HG02798 (cell line): ENCODE measurements around the gene CCDC83.
"Not testable (repeated sequence)": the region's sequence is repeated elsewhere in the genome, so short reads cannot be mapped to it uniquely, and the experiment has no call there.

ENCODE experiments used
- ATAC-seq: cut with Tn5 transposase; IDR thresholded peaks from one replicate; pipeline ENCODE4 v1.9.1; 2021; ENCODE audit warnings: mild to moderate bottlenecking; ENCODE audit not compliant: unreplicated experiment, poor library complexity

The CCDC83 gene

DNA sequence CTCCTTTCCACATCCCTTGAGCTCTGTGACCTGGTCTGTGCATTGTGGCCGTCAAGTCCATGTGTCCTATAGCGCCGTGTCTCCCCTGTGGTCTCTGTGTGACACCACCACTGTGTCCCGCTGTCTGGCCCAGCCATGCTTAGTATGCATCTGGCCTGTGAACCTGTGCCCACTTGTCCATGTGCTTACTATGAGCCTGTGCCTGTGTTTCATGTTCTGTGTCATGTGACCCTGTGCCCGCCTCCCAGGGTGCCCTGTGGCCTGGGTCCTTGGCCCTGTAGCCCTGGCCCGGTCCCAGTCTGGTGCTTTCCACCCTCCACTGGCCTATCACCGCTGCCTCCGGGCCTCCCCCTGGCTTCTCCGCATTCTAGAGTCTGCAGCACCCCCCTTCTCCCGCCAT, 80.6 kb downstream of the CCDC83 start:
- ATAC-seq = no peak

DNA sequence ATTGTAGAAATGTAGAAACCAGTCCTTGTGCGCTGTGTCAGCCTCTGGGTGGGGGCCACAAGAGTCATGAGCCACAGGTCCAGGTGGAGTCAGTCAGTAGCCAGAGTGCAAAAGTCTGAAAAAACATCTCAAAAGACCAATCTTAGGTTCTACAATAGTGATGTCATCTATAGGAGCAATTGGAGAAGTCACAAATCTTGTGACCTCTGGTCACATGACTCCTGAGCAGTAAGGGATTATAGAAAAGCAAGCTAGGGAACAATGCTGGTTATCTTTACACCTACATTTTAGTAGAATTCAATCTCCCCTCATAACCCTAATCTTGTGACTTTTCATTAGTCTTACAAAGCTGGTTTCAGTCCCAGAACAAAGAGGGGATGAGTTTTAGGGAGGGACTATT, 82.7 kb downstream of the CCDC83 start:
- ATAC-seq = no peak

- no peak for ATAC-seq
These were observed 84.2 kb downstream of the CCDC83 start for GRCh38 chr11:85939099-85940015.

DNA sequence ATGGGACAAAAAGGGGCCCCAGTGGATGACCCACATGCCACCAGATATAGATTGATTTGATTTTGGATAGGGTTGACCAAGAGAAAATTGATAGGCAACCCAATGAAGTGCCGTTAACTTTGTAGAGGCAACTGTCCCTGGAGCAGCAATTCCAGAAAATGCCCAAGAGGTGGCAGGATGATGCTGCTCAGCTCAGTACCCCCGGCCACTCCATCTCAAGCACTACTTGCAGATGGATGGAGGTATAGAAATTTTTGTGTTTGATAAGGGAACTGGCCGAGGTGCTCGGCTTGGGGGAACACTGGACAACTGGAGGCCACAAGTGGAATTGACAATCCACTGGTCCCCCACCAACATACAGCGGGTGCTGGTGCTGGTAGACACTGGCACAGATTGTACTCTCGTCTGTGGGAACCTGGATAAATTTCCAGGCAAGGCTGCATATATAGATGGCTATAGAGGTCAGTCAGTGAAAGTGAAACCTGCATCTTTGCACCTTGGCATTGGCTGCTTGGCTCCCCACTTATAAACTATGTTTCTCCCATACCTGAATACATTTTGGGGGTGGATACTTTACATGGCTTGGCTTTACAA, 86.3 kb downstream of the CCDC83 start:
- ATAC-seq = peak; percentile 53

- ATAC-seq = no peak
These were observed 90.1 kb downstream of the CCDC83 start for GRCh38 chr11:85945296-85945695.

DNA sequence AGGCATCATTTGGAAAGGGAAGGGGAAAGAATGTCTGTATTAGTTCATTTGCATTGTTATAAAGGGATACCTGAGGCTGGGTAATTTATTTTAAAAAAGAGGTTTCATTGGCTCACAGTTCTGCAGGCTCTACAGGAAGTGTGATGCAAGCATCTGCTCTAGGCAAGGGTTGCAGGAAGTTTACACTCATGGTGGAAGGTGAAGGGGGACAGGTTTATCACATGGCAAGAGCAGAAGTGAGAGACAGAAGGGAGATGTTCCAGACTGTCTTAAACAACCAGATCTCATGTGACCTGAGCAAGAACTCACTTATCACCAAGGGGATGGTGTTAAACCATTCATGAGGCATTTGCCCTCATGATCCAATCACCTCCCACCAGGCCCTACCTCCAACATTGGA, 90.6 kb downstream of the CCDC83 start:
- ATAC-seq = no peak

- ATAC-seq = no peak
These were observed 91.0 kb downstream of the CCDC83 start for GRCh38 chr11:85946221-85946620.

GRCh38 chr11:85947431-85948272, 92.5 kb downstream of the CCDC83 start:
- peak; percentile 47 for ATAC-seq

GRCh38 chr11:85948884-85949283, 93.7 kb downstream of the CCDC83 start:
- peak; percentile 47 for ATAC-seq

DNA sequence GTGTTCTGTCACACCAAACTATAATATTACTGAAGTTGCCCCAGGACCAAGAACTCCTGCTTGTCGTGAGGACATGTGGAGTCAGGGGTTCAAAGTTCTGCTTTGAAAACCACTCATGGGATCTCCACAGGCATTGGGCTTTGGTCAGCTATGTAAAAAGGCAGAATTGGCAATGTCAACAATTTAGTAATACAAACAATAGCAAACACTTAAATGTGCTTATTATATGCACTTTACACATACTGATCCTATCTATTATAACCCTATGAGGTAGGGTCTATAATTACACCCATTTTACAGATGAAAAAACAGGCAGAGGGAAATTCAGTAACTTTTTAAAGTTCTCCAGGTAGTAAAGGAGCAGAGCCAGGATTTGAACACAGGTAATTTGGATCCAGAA, 94.6 kb downstream of the CCDC83 start:
- ATAC-seq = no peak

DNA sequence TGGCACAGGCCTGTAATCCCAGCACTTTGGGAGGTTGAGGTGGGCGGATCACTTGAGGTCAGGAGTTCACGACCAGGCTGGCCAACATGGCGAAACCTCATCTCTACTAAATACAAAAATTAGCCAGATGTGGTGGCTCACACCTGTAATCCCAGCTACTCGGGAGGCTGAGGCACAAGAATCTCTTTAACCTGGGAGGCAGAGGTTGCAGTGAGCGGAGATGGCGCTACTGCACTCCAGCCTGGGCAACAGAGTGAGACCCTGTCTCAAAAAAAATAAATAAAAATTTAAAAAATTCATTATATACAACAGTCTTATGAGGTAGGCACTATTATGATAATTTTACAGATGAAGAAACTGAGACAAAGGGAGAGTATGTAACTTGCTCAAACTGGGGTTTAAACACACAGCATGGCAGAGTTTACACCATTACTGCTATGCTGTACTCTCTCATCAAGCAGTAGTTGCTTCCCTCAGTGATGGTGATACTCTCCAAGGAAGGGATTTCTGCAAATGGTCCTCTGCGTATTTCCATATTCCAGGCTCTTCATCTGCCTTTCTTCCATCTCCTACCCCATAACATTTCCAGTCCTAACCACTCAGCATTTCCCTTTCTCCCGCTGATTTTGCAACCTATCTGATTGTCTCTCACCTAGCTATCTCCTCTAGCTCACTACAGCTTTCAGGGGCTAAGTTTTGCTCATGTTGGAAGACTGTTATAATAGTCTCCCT, 95.3 kb downstream of the CCDC83 start:
- ATAC-seq = no peak

- no peak for ATAC-seq
These were observed 95.8 kb downstream of the CCDC83 start for GRCh38 chr11:85951049-85951405.

GRCh38 chr11:85951428-85952107, 96.4 kb downstream of the CCDC83 start:
- ATAC-seq = no peak

DNA sequence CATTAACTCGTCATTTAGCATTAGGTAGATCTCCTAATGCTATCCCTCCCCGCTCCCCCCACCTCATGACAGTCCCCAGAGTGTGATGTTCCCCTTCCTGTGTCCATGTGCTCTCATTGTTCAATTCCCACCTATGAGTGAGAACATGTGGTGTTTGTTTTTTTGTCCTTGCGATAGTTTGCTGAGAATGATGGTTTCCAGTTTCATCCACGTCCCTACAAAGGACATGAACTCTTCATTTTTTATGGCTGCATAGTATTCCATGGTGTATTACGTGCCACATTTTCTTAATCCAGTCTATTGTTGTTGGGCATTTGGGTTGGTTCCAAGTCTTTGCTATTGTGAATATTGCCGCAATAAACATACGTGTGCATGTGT, 96.9 kb downstream of the CCDC83 start:
- ATAC-seq = not testable (repeated sequence)

GRCh38 chr11:85953491-85954143, 98.4 kb downstream of the CCDC83 start:
- ATAC-seq = no peak

DNA sequence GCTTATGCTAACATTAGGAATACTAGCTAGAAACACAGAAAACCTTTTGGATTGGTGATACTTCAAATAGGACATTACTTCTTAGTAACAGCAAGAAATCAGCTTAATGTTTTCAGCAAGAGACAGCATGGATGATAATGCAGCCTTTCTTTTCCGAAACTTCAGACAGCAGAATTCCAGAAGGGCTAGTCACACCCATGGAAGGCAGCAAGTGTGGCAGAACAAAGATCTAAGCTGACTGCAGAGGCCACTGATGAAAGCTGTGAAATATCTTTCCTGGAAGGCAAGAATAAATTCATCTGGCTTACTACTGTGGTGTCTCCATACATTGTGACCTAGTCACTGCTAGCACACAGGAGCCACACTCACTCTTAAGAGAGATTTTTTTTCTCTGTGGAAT, 100.3 kb downstream of the CCDC83 start:
- no peak for ATAC-seq

DNA sequence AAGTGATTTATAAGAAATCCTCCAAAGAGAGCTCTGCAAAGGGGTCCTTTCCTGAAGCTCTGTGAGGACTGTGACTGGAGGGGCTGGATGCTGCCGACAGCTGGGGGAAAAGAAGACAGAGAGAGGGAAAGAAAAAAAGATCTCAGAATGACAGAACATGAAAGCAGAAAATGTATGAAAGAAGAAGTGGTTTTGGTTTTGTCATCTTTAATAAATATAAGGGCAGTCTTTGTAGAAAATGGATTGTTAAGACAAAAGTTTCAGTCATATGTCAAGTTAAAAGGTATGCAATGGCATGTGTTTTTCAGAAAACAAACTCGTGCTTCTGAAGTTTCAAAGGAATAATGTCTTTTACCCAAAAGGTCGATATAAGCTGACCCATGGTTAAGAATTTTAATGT, 105.5 kb downstream of the CCDC83 start:
- ATAC-seq = no peak

GRCh38 chr11:85961130-85961529, 105.9 kb downstream of the CCDC83 start:
- no peak for ATAC-seq

DNA sequence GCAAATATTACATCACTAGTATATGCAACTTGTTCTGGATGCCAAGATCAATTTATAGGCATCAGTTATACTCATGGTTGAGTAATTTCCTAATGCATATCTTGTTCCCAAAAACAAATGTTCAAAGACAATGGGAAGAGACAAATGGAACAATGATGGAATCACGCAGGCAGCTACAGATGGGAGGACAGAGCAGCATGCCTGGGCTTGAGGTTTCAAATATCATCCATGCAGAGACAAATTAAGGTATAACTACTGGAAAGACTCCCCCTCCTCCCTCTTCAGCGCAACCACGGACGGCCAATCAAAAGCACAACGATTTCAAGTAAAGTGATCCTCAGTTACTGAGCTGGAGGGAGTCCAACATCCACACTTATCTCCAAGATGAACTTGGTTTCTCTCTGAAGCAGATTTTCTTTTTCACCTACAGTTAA, 106.8 kb downstream of the CCDC83 start:
- ATAC-seq = no peak
